Raji (cell line): Measurements from ENCODE around the gene C12orf76.

Experiments
- POLR2A ChIP-seq: IDR thresholded peaks from 2 replicates; pipeline ENCODE4 v1.6.1; 2011; ENCODE audit warnings: low read depth, low read length, control low read depth; ENCODE audit not compliant: insufficient read depth

The C12orf76 gene

GRCh38 chr12:110028323-110028722 lies 20.0 kb downstream of the C12orf76 start:
- no peak for TF ChIP-seq POLR2A

GRCh38 chr12:110024051-110024450 lies 24.3 kb downstream of the C12orf76 start:
- TF ChIP-seq POLR2A: no peak

GRCh38 chr12:110023059-110023980 lies 25.0 kb downstream of the C12orf76 start:
- TF ChIP-seq POLR2A: no peak

- no peak for TF ChIP-seq POLR2A
Observed at GRCh38 chr12:110020956-110021355, 27.4 kb downstream of the C12orf76 start.

GRCh38 chr12:110015132-110015531 lies 33.2 kb downstream of the C12orf76 start:
- TF ChIP-seq POLR2A: no peak

- no peak for TF ChIP-seq POLR2A
Observed at GRCh38 chr12:110012659-110013058, 35.7 kb downstream of the C12orf76 start.

- TF ChIP-seq POLR2A: peak; percentile 44; the same call in 1 of the 2 replicates
Observed at GRCh38 chr12:110012137-110012536, 36.2 kb downstream of the C12orf76 start.

- TF ChIP-seq POLR2A: peak; percentile 71
Observed at GRCh38 chr12:110010853-110011723, 37.2 kb downstream of the C12orf76 start.

- TF ChIP-seq POLR2A: no peak
Observed at GRCh38 chr12:110007881-110008280, 40.4 kb downstream of the C12orf76 start.

GRCh38 chr12:110006115-110006514 lies 42.2 kb downstream of the C12orf76 start:
- no peak for TF ChIP-seq POLR2A

- no peak for TF ChIP-seq POLR2A
Observed at GRCh38 chr12:110005319-110005973, 42.9 kb downstream of the C12orf76 start.

- no peak for TF ChIP-seq POLR2A
Observed at GRCh38 chr12:110004598-110004997, 43.7 kb downstream of the C12orf76 start.

- no peak for TF ChIP-seq POLR2A
Observed at GRCh38 chr12:110002676-110003515, 45.4 kb downstream of the C12orf76 start.

GRCh38 chr12:110001596-110001995 lies 46.7 kb downstream of the C12orf76 start:
- TF ChIP-seq POLR2A: no peak
